SU-DHL-6 (cell line): ENCODE results near the gene NEUROG1.

ENCODE experiments used
- EZH2phosphoT487 ChIP-seq: fragments of 200-600 bp; sonication (generic), shearing (Covaris generic); conservative IDR thresholded peaks from 2 replicates; pipeline ENCODE4 v1.6.1; 2018; ENCODE audit warnings: mild to moderate bottlenecking, antibody characterized with exemption, low read length, moderate library complexity, mixed read lengths
- TF ChIP-seq, protein P1 (sequence below): fragments of 200-600 bp; sonication (generic); IDR thresholded peaks from one replicate; pipeline ENCODE4 v1.5.1; 2017; ENCODE audit warnings: antibody characterized with exemption, mild to moderate bottlenecking, low read length, moderate library complexity; ENCODE audit not compliant: insufficient read depth, poor library complexity, severe bottlenecking

DNA sequence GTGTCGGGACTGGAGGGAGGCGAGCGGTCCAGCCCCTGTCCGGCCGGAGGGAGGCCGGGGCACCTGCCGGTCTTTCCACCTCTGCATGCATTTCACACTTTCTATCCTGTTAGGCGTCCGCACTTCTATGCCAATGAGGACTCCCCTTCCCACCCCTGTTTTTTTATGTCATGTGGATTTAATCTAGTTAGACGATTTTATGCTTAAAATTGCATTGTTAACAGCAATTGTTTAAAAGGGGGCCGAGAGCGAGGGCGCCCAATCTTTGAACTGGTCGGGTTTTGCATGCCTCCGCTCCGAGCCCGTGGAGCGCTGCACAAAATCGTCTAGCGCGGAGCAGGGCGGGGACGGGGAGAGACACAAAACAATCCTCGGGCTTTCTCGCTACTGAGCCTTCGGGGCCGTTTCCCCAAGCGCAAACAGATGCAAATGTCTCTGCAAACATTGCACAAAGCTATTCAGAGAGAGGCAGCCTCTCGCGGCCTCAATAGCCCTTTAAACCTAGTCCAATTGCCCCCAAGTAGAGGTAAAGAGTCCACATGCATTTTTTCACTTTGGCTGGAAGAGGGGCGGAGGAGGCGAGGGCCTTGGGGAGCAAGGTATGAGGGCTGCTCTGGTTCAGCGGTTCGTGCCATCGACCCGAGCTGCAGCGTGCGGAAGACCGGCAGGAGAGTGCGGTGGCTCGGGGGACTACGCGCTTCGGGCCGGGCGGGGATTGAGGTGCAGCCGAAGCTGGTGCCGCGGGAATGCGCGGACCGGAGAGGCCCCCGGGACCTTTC is 46.1 kb downstream of the NEUROG1 start:
- TF ChIP-seq, protein P1, sequence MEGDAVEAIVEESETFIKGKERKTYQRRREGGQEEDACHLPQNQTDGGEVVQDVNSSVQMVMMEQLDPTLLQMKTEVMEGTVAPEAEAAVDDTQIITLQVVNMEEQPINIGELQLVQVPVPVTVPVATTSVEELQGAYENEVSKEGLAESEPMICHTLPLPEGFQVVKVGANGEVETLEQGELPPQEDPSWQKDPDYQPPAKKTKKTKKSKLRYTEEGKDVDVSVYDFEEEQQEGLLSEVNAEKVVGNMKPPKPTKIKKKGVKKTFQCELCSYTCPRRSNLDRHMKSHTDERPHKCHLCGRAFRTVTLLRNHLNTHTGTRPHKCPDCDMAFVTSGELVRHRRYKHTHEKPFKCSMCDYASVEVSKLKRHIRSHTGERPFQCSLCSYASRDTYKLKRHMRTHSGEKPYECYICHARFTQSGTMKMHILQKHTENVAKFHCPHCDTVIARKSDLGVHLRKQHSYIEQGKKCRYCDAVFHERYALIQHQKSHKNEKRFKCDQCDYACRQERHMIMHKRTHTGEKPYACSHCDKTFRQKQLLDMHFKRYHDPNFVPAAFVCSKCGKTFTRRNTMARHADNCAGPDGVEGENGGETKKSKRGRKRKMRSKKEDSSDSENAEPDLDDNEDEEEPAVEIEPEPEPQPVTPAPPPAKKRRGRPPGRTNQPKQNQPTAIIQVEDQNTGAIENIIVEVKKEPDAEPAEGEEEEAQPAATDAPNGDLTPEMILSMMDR: no peak
- TF ChIP-seq EZH2phosphoT487: no peak
